MM.1S (cell line): ENCODE results near the gene ZNF782.

Experiments
- DNase-seq: peaks from one replicate; pipeline ENCODE4 v3.0.0-alpha.2; 2015
- H2AFZ ChIP-seq: fragments of 300-600 bp; sonication (generic); 2 replicates; pipeline ENCODE4 v1.6.0; 2016; ENCODE audit warnings: antibody characterized with exemption, low read length
- H3F3A ChIP-seq: fragments of 300-600 bp; sonication (generic); 2 replicates; pipeline ENCODE4 v1.6.1; 2016; ENCODE audit warnings: mild to moderate bottlenecking, antibody characterized with exemption, low read length, moderate library complexity, mixed read lengths; ENCODE audit not compliant: insufficient read depth
- H3K27ac ChIP-seq: fragments of 300-600 bp; sonication (generic); 2 replicates; pipeline ENCODE4 v1.5.1; 2016; ENCODE audit warnings: mild to moderate bottlenecking, low read length
- H3K27me3 ChIP-seq: fragments of 300-600 bp; sonication (generic); replicated peaks from 2 replicates; pipeline ENCODE4 v1.6.0; 2016; ENCODE audit warnings: low read length; ENCODE audit not compliant: insufficient read depth
- H3K36me3 ChIP-seq: fragments of 300-600 bp; sonication (generic); replicated peaks from 2 replicates; pipeline ENCODE4 v1.6.1; 2016; ENCODE audit warnings: mild to moderate bottlenecking, low read length, mixed read lengths; ENCODE audit not compliant: insufficient read depth
- H3K4me1 ChIP-seq: fragments of 300-600 bp; sonication (generic); 2 replicates; pipeline ENCODE4 v1.6.1; 2016; ENCODE audit warnings: low read length, mixed read lengths
- H3K4me2 ChIP-seq: fragments of 300-600 bp; sonication (generic); 2 replicates; pipeline ENCODE4 v1.6.0; 2016; ENCODE audit warnings: low read depth, low read length
- H3K4me3 ChIP-seq: fragments of 300-600 bp; sonication (generic); 2 replicates; pipeline ENCODE4 v1.5.1; 2016; ENCODE audit warnings: low read length, mixed read lengths
- H3K79me2 ChIP-seq: fragments of 300-600 bp; sonication (generic); 2 replicates; pipeline ENCODE4 v1.6.1; 2016; ENCODE audit warnings: mixed run types, low read length, mixed read lengths
- H3K9ac ChIP-seq: fragments of 300-600 bp; sonication (generic); 2 replicates; pipeline ENCODE4 v1.6.1; 2016; ENCODE audit warnings: low read length, mixed read lengths
- H3K9me2 ChIP-seq: fragments of 300-600 bp; sonication (generic); replicated peaks from 2 replicates; pipeline ENCODE4 v1.6.1; 2016; ENCODE audit warnings: mild to moderate bottlenecking, low read length, mixed read lengths; ENCODE audit not compliant: insufficient read depth
- H3K9me3 ChIP-seq: fragments of 300-600 bp; sonication (generic); replicated peaks from 2 replicates; pipeline ENCODE4 v1.6.1; 2016; ENCODE audit warnings: mild to moderate bottlenecking, low read length, mixed read lengths; ENCODE audit not compliant: insufficient read depth
- H4K20me1 ChIP-seq: fragments of 300-600 bp; sonication (generic); 2 replicates; pipeline ENCODE4 v1.6.1; 2016; ENCODE audit warnings: mild to moderate bottlenecking, low read length, moderate library complexity, mixed read lengths; ENCODE audit not compliant: insufficient read depth
- CTCF ChIP-seq: fragments of 300-600 bp; sonication (generic); IDR thresholded peaks from 2 replicates; pipeline ENCODE4 v1.5.1; 2016; ENCODE audit warnings: antibody characterized with exemption, low read length, mixed read lengths
- EZH2 ChIP-seq: fragments of 300-600 bp; sonication (generic); optimal IDR thresholded peaks from 2 replicates; pipeline ENCODE3; 2017; ENCODE audit warnings: low read depth, mild to moderate bottlenecking, antibody characterized with exemption, low read length, mixed read lengths
- EZH2phosphoT487 ChIP-seq: fragments of 300-600 bp; sonication (generic); IDR thresholded peaks from 2 replicates; pipeline ENCODE4 v1.6.1; 2018; ENCODE audit warnings: antibody characterized with exemption, low read length

ZNF782 gene

GRCh38 chr9:96852676-96853075, 1.6 kb downstream of the ZNF782 start:
- H3K27ac ChIP-seq, result no peak overlapping the region
- peak overlapping the region; percentile 81; the same call in 1 of the 2 replicates for H3K4me2 ChIP-seq
- no peak for DNase-seq
- H2AFZ ChIP-seq, result no peak overlapping the region
- H3K27me3 ChIP-seq, result no peaks in the 10 kb centered on the region
- H3K4me1 ChIP-seq, result peaks cover 7% of the 10 kb centered on the region; the same call in 1 of the 2 replicates
- H3K9ac ChIP-seq, result no peak overlapping the region
- H3K79me2 ChIP-seq, result peaks cover 51% of the 10 kb centered on the region
- no peaks in the 10 kb centered on the region for H4K20me1 ChIP-seq
- H3K36me3 ChIP-seq, result no peaks in the 10 kb centered on the region
- no peaks in the 10 kb centered on the region for H3K9me3 ChIP-seq
- H3K4me3 ChIP-seq, result no peak overlapping the region
- no peak for TF ChIP-seq EZH2phosphoT487
- no peak for TF ChIP-seq EZH2
- no peak for TF ChIP-seq CTCF
- H3K9me2 ChIP-seq, result no peaks in the 10 kb centered on the region
- no peaks in the 10 kb centered on the region for H3F3A ChIP-seq

GRCh38 chr9:96844040-96844439, 10.3 kb downstream of the ZNF782 start:
- Histone ChIP-seq H3K4me2 (no peak overlapping the region), H4K20me1 (no peaks in the 10 kb centered on the region), H3K9ac (no peak overlapping the region), H3K9me3 (no peaks in the 10 kb centered on the region), H3K4me3 (no peak overlapping the region), H3K4me1 (no peaks in the 10 kb centered on the region), H3K9me2 (no peaks in the 10 kb centered on the region), H2AFZ (no peak overlapping the region), H3K27me3 (no peaks in the 10 kb centered on the region), H3K79me2 (peaks cover 33% of the 10 kb centered on the region), H3K36me3 (peaks cover 19% of the 10 kb centered on the region; the same call in 1 of the 2 replicates), H3K27ac (no peak overlapping the region), H3F3A (no peaks in the 10 kb centered on the region)
- TF ChIP-seq EZH2 (no peak), CTCF (no peak), EZH2phosphoT487 (no peak)
- DNase-seq, result no peak

GRCh38 chr9:96818533-96818932, 35.8 kb downstream of the ZNF782 start:
- H3K27me3 ChIP-seq, result no peaks in the 10 kb centered on the region
- H3K9me2 ChIP-seq, result no peaks in the 10 kb centered on the region
- H3K4me3 ChIP-seq, result no peak overlapping the region
- no peaks in the 10 kb centered on the region for H3K4me1 ChIP-seq
- H2AFZ ChIP-seq, result no peak overlapping the region
- H3K36me3 ChIP-seq, result peaks cover 23% of the 10 kb centered on the region
- H3K79me2 ChIP-seq, result no peaks in the 10 kb centered on the region
- DNase-seq, result no peak
- H3K9ac ChIP-seq, result no peak overlapping the region
- no peaks in the 10 kb centered on the region for H3F3A ChIP-seq
- H3K27ac ChIP-seq, result no peak overlapping the region
- H3K4me2 ChIP-seq, result no peak overlapping the region
- no peak for TF ChIP-seq EZH2phosphoT487
- TF ChIP-seq CTCF, result no peak
- no peak for TF ChIP-seq EZH2
- H3K9me3 ChIP-seq, result 0 out of 2 replicates have a peak, but pooled peaks cover 2% of the 10 kb centered on the region
- no peaks in the 10 kb centered on the region for H4K20me1 ChIP-seq
